GM21360 (cell line): ENCODE data around the gene SLC38A7.
A peak's percentile ranks its signal among the peaks of the same experiment; 100 is the strongest.
"Not testable (repeated sequence)": the region's sequence is repeated elsewhere in the genome, so short reads cannot be mapped to it uniquely, and the experiment has no call there.

ENCODE experiments used
- ATAC-seq: cut with Tn5 transposase; IDR thresholded peaks from one replicate; pipeline ENCODE4 v1.9.1; 2021; ENCODE audit warnings: mild to moderate bottlenecking, moderate library complexity; ENCODE audit not compliant: unreplicated experiment

Gene SLC38A7

GRCh38 chr16:58684354-58685083 lies at the start of gene SLC38A7:
Gene SLC38A7 (minus strand): TSS chr16:58684770. CDS start chr16:58680126, 4,644 bp downstream.
- ATAC-seq, result peak; percentile 98

- ATAC-seq, result peak; percentile 92
Measured at GRCh38 chr16:58733671-58734458, 49.3 kb upstream of the SLC38A7 start, which contains the start of gene GOT2. Gene GOT2 (minus strand): TSS chr16:58734316. CDS start chr16:58734228, 88 bp downstream.

- ATAC-seq, result no peak
Measured at GRCh38 chr16:58733248-58733670, 48.7 kb upstream of the SLC38A7 start.

- peak; percentile 35 for ATAC-seq
Measured at GRCh38 chr16:58732545-58733247, 48.1 kb upstream of the SLC38A7 start.

- no peak for ATAC-seq
Measured at GRCh38 chr16:58730724-58731370, 46.3 kb upstream of the SLC38A7 start.

GRCh38 chr16:58727796-58728568 lies 43.4 kb upstream of the SLC38A7 start:
- no peak for ATAC-seq

GRCh38 chr16:58727028-58727781 lies 42.6 kb upstream of the SLC38A7 start:
- no peak for ATAC-seq

GRCh38 chr16:58723109-58723508 lies 38.5 kb upstream of the SLC38A7 start:
- ATAC-seq, result no peak

- ATAC-seq, result no peak
Measured at GRCh38 chr16:58717994-58718393, 33.4 kb upstream of the SLC38A7 start.

GRCh38 chr16:58716468-58716867 lies 31.9 kb upstream of the SLC38A7 start:
- ATAC-seq, result no peak

GRCh38 chr16:58713742-58714141 lies 29.2 kb upstream of the SLC38A7 start:
- ATAC-seq, result no peak

GRCh38 chr16:58709333-58709732 lies 24.8 kb upstream of the SLC38A7 start:
- no peak for ATAC-seq

GRCh38 chr16:58699151-58699550 lies 14.6 kb upstream of the SLC38A7 start:
- no peak for ATAC-seq

- no peak for ATAC-seq
Measured at GRCh38 chr16:58695368-58695767, 10.8 kb upstream of the SLC38A7 start.

GRCh38 chr16:58692450-58692849 lies 7.9 kb upstream of the SLC38A7 start:
- ATAC-seq, result no peak

GRCh38 chr16:58686985-58687706 lies 2.6 kb upstream of the SLC38A7 start:
- ATAC-seq, result not testable (repeated sequence)

GRCh38 chr16:58685084-58685449 lies 497 bp upstream of the SLC38A7 start:
- ATAC-seq, result no peak

- no peak for ATAC-seq
Measured at GRCh38 chr16:58684001-58684353, 593 bp downstream of the SLC38A7 start.

- ATAC-seq, result no peak
Measured at GRCh38 chr16:58679763-58680162, 4.8 kb downstream of the SLC38A7 start.
